Erythroblast (primary cell): ENCODE results near the gene PTBP2.

ENCODE experiments used
- GATA1 ChIP-seq: IDR thresholded peaks from 2 replicates; pipeline ENCODE4 v1.6.1; 2011; ENCODE audit warnings: low read depth, mild to moderate bottlenecking, control low read depth, low read length, moderate library complexity
- POLR2A ChIP-seq: IDR thresholded peaks from 2 replicates; pipeline ENCODE4 v1.6.1; 2011; ENCODE audit warnings: mild to moderate bottlenecking, low read length

GRCh38 chr1:96815914-96816313 lies 94.3 kb downstream of the PTBP2 start:
- no peak for TF ChIP-seq POLR2A
- no peak for TF ChIP-seq GATA1
